ENCODE data around the gene LILRA2. TPM values are rescaled to one million over a fixed set of nuclear protein-coding genes. Genes with fewer than 3 reads are reported as not detected.
"Not testable (repeated sequence)": the region's sequence is repeated elsewhere in the genome, so short reads cannot be mapped to it uniquely, and the experiment has no call there.

LILRA2 gene
- total and polyA plus RNA-seq, 10 of the 15 experiments (the other 5 are each of a cell fraction or from before 2014, with no cell fraction given) = 0.16 to 1.8 (median 0.43) TPM

DNA sequence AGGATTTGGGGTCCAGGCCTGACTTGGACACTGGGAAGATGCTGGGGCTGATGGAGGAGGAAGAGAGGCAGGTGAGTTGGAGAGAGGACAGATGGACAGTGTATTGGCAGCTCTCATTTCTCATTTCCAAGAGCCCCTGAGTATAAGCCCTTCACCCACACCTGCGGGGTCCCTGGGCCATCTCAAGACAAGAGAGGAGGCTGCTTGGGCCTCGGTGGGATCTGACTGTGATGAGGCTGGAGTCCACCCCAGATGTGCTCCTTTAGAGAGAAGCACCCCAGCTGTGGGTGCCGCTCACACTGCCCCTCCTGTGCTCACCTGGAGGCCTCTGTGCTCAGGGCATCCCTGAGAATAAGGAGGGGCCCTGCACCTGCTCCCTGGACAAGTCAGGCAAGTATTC is 3.7 kb downstream of the LILRA2 start (continued):
- TF ChIP-seq ZBTB11 (CRISPR knock-in tag; IDR thresholded peaks at IDR 0.05) (no peak), HDAC2 (IDR thresholded peaks at IDR 0.05) (no peak), BCL3 (IDR thresholded peaks at IDR 0.05; ENCODE audit: borderline replicate concordance, insufficient read depth, low read depth, low read length, poor library complexity, severe bottlenecking) (no peak), SRF (IDR thresholded peaks at IDR 0.05; ENCODE audit: low read depth in 2 of 2, low read length in 2 of 2) (no peak), RCOR1 (conservative IDR thresholded peaks at IDR 0.05; ENCODE audit: low read depth, low read length) (no peak), PML (IDR thresholded peaks at IDR 0.05; ENCODE audit: low read length) (no peak)

- POLR2A ChIA-PET; H3K27me3 ChIP-seq (replicated peaks in 1 of 2; ENCODE audit: control insufficient read depth in 2 of 2, insufficient read depth in 2 of 2, low read length in 1 of 2); H3K9ac ChIP-seq (ENCODE audit: control insufficient read depth, insufficient read depth, low read length); RAD21 ChIA-PET (ENCODE audit: unreplicated experiment); H2AFZ ChIP-seq (ENCODE audit: control insufficient read depth, low read depth, low read length); CTCF ChIA-PET; H3K9me3 ChIP-seq (replicated peaks; ENCODE audit: control insufficient read depth, insufficient read depth, low read length); BruUV-seq (replicated peaks); H3K79me2 ChIP-seq (ENCODE audit: control insufficient read depth, insufficient read depth, low read length); H3K4me1 ChIP-seq (ENCODE audit: control insufficient read depth, insufficient read depth, low read length); ATAC-seq; intact Hi-C loops (cut with micrococcal nuclease; ENCODE audit: unreplicated experiment); H3K4me3 ChIP-seq; H3K27ac ChIP-seq (ENCODE audit: control insufficient read depth, insufficient read depth); DNase-seq (ENCODE audit: low read depth, low spot score); FAIRE-seq; H3K36me3 ChIP-seq (ENCODE audit: control insufficient read depth in 2 of 2, insufficient read depth in 2 of 2, low read length in 1 of 2); H3K4me2 ChIP-seq (ENCODE audit: control insufficient read depth, insufficient read depth); H4K20me1 ChIP-seq (ENCODE audit: control insufficient read depth, insufficient read depth); SMC1A ChIA-PET (ENCODE audit: uncharacterized antibody, unreplicated experiment): not testable (repeated sequence)
- in situ Hi-C loops (cut with MboI) = loop anchor here (5.0 kb wide), 1 partner anchor 281 kb away; no protein-coding TSS in a partner anchor
- WGBS (ENCODE audit: insufficient coverage, insufficient replicate concordance, low lambda C conversion rate, missing lambda C conversion rate) = 51% methylated on average over 5 of the region's 5 CpGs
These were observed 4.7 kb downstream of the LILRA2 start for GRCh38 chr19:54578268-54578667.

Data from GM12878 (cell line).